HG03457 (cell line): ENCODE results near the gene HEXD.
A peak's percentile ranks its signal among the peaks of the same experiment; 100 is the strongest.
"Not testable (repeated sequence)": the region's sequence is repeated elsewhere in the genome, so short reads cannot be mapped to it uniquely, and the experiment has no call there.

Experiments used
- ATAC-seq: cut with Tn5 transposase; IDR thresholded peaks from one replicate; pipeline ENCODE4 v1.9.1; 2021; ENCODE audit warnings: moderate number of reproducible peaks; ENCODE audit not compliant: unreplicated experiment

HEXD gene

DNA sequence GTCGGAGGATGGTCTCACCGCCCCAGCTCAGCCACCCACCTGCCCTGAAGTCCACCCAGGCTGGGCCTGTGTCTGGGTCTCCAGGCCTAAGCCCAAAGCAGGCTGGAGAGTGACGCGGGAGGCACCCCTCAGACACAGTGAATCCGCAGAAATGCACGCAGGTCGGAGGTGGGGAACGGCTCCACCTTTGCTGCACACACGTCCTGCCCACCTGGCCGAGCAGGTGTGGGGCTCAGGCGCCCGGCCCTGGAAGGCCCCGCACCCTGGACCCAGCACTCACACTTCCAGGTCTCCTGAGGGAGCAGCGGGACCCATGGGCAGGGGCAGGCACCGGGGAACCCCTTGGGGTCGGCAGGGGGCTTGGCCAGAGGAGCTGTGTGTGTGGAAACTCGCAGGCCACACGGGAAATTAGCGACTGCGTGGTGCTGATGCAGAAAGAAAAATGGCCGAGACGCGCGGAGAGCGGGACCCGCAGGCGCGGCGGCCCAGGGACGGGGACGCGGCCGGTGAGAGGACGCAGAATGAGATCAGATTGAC is 21.8 kb downstream of the HEXD start:
- ATAC-seq, result no peak

GRCh38 chr17:82440469-82440981 is 22.4 kb downstream of the HEXD start:
- no peak for ATAC-seq

DNA sequence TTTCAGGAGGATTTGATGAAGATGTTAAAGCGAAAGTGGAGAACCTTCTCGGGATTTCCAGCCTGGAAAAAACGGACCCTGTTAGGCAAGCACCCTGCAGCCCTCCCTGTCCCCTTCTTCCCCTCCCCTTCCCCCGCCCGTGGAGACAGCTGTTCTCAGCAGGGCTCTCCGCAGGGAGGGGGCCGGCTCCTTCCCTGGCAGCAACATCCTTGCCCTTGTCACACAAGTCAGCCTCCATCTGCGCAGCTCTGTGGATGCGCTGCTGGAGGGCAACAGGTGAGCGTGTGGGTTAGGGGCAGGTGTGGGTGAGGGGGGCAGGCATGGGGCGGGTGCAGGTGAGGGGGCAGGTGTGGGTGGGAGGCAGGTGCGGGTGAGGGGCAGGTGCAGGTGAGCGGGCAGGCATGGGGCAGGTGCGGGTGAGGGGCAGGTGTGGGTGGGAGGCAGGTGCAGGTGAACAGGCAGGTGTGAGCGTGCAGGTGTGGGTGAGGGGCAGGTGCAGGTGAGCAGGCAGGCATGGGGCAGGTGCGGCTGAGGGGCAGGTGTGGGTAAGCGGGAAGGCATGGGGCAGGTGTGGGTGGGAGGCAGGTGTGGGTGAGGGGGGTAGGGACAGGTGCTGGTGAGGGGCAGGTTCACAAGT is 23.0 kb downstream of the HEXD start:
- ATAC-seq, result no peak

GRCh38 chr17:82441691-82442487 is 23.7 kb downstream of the HEXD start:
- ATAC-seq, result no peak

DNA sequence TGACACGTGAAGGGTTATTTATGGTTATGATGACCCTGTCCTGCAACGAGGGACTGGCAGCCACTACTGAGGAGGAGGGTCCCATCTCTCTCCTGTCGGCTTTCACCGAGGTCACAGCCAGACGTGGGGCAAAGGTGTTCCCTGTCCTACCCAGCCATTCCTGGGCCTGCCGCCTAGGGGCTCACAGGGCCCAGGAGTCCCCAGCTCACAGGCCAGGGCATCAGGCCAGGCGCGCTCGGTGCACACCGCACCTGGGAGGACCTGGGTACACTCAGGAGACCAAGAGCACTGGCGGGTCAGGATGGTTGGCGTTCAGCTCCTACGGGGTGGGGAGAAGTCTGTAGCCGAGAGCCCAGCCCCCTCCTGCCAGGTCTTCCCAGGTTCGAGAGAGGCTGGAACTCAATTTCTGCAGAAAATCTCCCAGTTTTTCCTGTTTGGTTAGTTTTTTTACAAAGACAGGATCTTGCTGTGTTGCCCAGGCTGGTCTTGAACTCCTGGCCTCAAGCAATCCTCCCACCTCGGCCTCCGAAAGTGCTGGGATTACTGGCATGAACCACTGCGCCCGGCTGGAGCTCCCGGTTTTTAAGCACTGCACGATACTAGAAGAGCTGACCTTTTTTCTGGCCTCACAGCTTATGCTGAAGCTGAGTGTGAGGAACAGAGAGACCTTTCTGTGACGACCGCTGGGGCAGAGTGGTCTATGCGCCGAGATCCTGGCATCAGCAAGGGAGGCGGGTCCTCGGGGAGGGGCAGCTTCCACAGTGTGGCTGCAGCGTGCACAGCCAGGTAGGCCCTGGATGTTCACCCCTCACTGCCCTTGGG is 24.7 kb downstream of the HEXD start:
- ATAC-seq, result no peak

DNA sequence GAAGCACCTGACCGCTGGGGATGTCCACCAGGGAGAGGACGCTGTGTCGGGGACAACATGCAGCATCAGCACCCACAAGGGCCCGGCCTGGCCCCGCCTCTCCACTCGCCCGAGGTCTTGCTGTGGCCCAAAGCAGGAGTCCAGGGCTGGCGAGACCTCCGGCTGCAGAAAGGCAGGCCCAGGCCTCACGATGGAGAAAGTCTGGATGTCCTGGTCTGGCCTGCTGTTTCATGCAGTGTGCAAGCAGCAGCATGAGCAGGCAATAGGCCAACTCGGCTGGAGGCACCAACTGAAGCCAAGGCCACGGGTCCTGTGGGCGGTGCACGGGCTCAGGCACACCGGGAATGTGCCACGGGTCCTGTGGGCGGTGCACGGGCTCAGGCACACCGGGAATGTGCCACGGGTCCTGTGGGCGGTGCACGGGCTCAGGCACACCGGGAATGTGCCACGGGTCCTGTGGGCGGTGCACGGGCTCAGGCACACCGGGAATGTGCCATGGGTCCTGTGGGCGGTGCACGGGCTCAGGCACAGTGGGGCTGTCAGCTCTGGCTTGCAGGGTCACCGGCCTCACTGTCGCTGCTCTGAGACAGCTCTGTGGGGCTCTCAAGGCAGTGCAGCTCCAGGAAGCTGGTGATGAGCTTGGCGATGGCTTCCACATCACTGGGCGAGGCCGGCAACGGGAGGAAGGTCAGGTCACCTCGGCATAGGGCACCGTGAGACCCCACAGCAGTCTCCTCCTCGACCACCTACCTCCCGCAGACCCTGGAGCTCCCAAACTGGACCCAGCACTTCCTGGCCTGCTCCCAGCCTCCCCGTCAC is 25.5 kb downstream of the HEXD start:
- no peak for ATAC-seq

DNA sequence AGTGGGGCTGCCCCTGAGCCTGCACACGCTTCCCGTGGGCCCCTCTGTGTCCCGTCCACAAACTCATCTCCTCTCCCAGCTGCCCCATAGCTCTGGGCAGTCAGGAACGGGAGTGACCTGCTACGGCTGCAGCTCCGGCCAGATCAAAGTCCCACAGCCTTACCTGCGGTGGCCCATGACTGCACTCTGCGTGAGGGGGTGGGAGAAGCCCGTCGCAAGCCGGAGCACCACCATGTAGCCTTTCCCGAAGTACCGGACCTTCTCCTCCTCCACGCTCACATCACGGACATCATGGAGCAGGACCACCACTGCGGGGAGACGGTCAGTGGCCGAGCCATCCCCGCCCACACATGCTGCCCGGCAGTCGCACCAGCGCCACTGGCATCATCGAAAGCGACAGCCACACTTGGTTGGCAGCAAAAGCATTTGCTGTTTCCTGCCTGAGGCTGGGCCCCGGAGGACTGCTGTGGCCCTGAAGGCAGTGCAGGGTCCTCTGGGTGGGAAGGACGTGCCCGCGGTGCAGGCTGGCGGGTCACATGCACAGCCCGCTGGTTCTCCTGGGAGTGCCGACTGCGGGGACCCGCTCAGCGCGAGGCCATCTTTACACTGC is 26.2 kb downstream of the HEXD start:
- ATAC-seq, result no peak

GRCh38 chr17:82444941-82445521 is 26.9 kb downstream of the HEXD start:
- no peak for ATAC-seq

DNA sequence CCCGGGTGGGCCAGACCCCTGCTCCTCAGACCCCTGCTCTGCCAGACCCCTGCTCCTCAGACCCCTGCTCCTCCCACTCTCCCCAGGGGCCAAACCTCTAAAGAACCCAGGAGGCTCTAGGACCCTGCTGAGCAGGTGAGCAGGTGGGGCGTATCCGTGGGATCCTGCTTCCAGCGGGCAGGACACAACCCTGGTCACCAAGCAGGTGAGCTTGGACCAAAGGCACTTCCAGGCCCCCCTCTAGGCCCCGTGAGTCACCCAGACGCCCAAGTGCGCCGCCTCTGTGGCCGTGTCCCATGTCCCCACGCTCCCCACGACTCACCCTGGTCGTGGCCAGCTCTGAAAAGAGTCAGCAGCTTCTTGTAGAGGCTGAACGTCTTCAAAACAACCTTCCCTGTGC is 27.4 kb downstream of the HEXD start:
- ATAC-seq, result no peak

DNA sequence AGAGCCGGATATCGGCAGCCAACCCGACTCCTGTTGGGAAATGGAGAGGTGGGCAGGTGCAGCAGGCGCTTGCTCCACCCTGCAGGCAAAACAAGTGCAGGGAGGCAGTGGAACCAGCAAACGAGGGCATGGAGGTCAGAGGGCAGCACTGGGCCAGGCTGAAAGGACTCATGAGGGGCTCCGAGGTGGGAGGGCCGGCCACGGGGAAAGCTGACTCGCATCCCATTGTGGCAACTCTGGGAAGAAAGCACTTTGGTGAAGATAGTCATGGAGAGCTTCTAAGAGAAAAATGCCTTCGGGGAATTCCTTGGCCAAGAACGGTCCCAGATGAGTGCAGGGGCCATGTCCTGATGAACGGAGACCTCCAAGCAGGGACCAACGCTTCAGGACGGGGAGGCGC is 28.0 kb downstream of the HEXD start:
- no peak for ATAC-seq

GRCh38 chr17:82446649-82447048 is 28.5 kb downstream of the HEXD start:
- ATAC-seq, result no peak

- ATAC-seq, result no peak
Measured at GRCh38 chr17:82447876-82448275, 29.7 kb downstream of the HEXD start.

DNA sequence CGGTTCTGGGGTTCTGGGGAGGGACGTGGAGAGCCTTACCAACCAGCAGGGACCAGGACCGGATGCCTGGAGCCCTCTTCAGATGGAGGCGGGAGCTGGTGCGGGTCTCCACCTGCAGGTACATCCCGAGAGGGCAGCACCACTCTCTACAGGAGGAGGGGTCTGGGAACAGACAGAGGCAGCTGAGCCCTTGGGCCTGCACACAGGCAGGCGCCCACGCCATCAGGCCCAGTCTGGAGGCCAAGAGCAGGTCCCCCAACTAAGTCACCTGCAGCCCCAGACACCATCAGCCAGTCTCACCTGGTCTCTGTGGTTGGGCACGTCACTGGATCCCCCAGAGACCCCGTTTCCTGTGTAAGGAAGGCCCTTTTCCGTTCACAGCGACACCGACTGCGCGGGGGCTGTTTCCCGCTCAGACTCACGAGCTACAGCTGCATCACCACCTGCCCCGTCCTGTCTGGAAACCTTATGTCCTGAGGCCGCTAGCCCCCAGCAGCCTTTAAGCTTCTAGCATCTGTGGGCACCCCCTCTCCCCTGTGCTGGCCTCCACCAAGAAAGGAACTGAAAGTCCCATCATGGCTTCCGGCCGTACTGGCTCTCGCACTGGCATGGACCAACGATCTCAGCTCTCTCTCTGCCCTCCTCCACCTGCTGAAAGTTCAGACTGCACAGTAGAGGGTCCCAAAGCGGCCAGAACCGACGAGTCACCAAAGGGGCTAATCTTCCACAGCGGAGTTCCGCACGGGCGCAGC is 31.2 kb downstream of the HEXD start:
- ATAC-seq, result peak; percentile 37

GRCh38 chr17:82449883-82450356 is 31.8 kb downstream of the HEXD start:
- ATAC-seq, result peak; percentile 10

DNA sequence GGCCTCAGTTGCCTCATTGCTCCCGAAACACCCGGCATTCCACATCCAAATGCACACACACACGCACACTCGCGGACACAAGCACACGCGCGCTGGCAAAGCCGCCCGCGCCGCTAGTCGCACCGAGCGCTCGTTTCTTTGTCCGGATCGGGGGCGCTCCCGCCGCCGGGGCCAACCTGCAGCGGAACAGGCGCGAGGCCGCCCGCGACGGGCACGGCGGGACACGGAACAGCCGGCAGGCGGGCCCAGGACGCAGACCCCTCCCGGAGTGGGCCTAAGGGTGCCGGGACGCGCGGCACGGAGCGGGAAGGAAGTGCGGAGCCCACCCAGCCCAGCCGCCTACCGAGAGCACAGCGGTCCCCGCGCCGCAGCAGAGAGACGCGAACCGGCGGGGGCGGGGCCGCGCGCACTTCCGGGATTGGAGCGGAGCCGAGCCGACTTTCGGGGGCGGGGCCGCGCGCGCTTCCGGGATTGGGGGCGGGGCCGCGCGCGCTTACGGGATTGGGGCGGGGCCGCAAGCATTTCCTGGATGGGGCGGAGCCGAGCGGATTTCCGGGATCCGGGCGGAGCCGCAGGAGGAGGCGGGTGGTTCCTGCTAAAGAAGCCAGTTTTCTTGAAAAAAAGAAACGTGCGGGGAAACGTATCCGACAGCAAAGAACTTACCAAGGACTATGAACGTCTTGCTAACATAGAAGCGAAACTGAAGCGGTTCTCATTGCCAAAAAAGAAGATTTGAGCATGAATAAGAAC is 32.4 kb downstream of the HEXD start, which contains the start of gene CYBC1:
TSS of gene CYBC1 (minus strand) at position 396 of the 750 bp plus-strand sequence. CDS start 1,498 bp downstream, outside the sequence.
- ATAC-seq, result peak; percentile 46

DNA sequence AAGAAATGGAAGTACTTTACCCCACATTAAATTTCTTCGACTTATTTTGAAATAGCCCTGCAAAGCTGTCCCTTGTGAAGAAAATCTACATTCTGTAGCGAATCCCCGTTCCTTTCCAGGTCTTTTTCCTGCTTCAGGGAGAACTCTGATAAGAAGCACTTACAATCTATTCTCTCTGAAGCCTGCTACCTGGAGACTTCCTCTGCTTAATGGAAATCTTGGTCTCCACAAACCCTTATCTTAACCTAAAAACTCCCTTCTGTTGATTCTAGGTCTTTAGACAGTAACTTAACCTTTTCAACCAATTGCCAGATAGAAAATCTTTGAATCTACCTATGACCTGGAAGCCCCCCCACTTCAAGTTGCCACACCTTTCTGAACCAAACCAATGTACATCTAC is 34.0 kb downstream of the HEXD start:
- no peak for ATAC-seq

DNA sequence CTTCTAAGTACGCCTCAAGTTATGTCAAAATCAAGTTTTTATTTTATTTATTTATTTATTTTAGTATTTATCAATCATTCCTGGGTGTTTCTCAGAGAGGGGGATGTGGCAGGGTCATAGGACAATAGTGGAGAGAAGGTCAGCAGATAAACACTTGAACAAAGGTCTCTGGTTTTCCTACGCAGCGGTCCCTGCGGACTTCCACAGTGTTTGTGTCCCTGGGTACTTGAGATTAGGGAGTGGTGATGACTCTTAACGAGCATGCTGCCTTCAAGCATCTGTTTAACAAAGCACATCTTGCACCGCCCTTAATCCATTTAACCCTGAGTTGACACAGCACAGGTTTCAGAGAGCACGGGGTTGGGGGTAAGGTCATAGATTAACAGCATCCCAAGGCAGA is 35.0 kb downstream of the HEXD start:
- not testable (repeated sequence) for ATAC-seq

- not testable (repeated sequence) for ATAC-seq
Measured at GRCh38 chr17:82453706-82454105, 35.6 kb downstream of the HEXD start.
